Measurements from ENCODE around the gene CHD1L.

CHD1L gene

DNA sequence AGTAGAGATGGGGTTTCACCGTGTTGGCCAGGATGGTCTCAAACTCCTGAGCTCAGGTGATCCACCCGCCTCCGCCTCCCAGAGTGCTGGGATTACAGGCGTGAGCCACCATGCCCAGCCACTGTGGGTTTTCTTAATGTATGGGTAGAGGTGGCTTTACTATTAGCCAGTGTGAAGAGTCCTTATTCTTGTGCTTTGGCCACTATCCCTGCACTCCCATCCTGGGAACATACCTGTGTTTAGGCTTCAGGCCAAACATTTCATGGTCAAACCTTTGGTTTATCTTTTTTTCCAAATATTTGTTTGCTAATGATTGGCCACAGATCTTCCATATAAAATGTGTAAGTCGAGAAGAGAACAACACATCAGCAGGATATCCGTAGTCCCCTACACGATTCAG lies 33.9 kb upstream of the CHD1L start:
- no peak for TF ChIP-seq FOXA1 (IDR thresholded peaks at IDR 0.05)
- TF ChIP-seq LEF1 (IDR thresholded peaks at IDR 0.05; ENCODE audit: borderline replicate concordance): no peak
- no peak for TF ChIP-seq CTBP1 (IDR thresholded peaks at IDR 0.05; ENCODE audit: borderline replicate concordance)
- TF ChIP-seq SUZ12 (IDR thresholded peaks at IDR 0.05): no peak
- TF ChIP-seq HDGF (IDR thresholded peaks at IDR 0.05; ENCODE audit: borderline replicate concordance): no peak
- no peak for TF ChIP-seq SP1 (IDR thresholded peaks at IDR 0.05)
- TF ChIP-seq PKNOX1 (IDR thresholded peaks at IDR 0.05): no peak
- no peak for TF ChIP-seq ZNF384 (IDR thresholded peaks at IDR 0.05)
- no peak for TF ChIP-seq TARDBP (IDR thresholded peaks at IDR 0.05)
- TF ChIP-seq L3MBTL2 (conservative IDR thresholded peaks at IDR 0.05): no peak
- TF ChIP-seq ELF4 (IDR thresholded peaks at IDR 0.05): no peak
- no peak for TF ChIP-seq BHLHE40 (IDR thresholded peaks at IDR 0.05; ENCODE audit: borderline replicate concordance)
- TF ChIP-seq FOXM1 (IDR thresholded peaks at IDR 0.05; ENCODE audit: borderline replicate concordance): no peak
- TF ChIP-seq ARNT (IDR thresholded peaks at IDR 0.05): no peak
- no peak for TF ChIP-seq NFRKB (IDR thresholded peaks at IDR 0.05)
- no peak for TF ChIP-seq FOXK2 (IDR thresholded peaks at IDR 0.05)

GRCh38 chr1:147209825-147210821 lies 32.4 kb upstream of the CHD1L start:
- POLR2A ChIA-PET: no interaction called here
- CTCF ChIA-PET: no interaction called here
- DNase-seq (ENCODE audit: extremely low spot score): no peak
- no peak for TF ChIP-seq TARDBP (IDR thresholded peaks at IDR 0.05)
- no peak for TF ChIP-seq NFRKB (IDR thresholded peaks at IDR 0.05)
- no peak for TF ChIP-seq FOXM1 (IDR thresholded peaks at IDR 0.05; ENCODE audit: borderline replicate concordance)
- TF ChIP-seq FOXK2 (IDR thresholded peaks at IDR 0.05): no peak
- no peak for TF ChIP-seq ZNF384 (IDR thresholded peaks at IDR 0.05)
- TF ChIP-seq ARNT (IDR thresholded peaks at IDR 0.05): no peak
- TF ChIP-seq BHLHE40 (IDR thresholded peaks at IDR 0.05; ENCODE audit: borderline replicate concordance): no peak
- no peak for TF ChIP-seq L3MBTL2 (conservative IDR thresholded peaks at IDR 0.05)
- no peak for TF ChIP-seq CTBP1 (IDR thresholded peaks at IDR 0.05; ENCODE audit: borderline replicate concordance)
- no peak for TF ChIP-seq FOXA1 (IDR thresholded peaks at IDR 0.05)
- no peak for TF ChIP-seq SP1 (IDR thresholded peaks at IDR 0.05)
- no peak for TF ChIP-seq HDGF (IDR thresholded peaks at IDR 0.05; ENCODE audit: borderline replicate concordance)
- no peak for TF ChIP-seq PKNOX1 (IDR thresholded peaks at IDR 0.05)
- no peak for TF ChIP-seq ELF4 (IDR thresholded peaks at IDR 0.05)
- no peak for TF ChIP-seq SUZ12 (IDR thresholded peaks at IDR 0.05)
- no peak for TF ChIP-seq LEF1 (IDR thresholded peaks at IDR 0.05; ENCODE audit: borderline replicate concordance)

More for the DNA sequence above, 33.9 kb upstream of the CHD1L start:
- DNase-seq (ENCODE audit: extremely low spot score): no peak
- POLR2A ChIA-PET: no interaction called here
- CTCF ChIA-PET: no interaction called here

- POLR2A ChIA-PET: no interaction called here
- CTCF ChIA-PET: no interaction called here
- DNase-seq (ENCODE audit: extremely low spot score): no peak
- TF ChIP-seq ELF4 (IDR thresholded peaks at IDR 0.05): no peak
- no peak for TF ChIP-seq ARNT (IDR thresholded peaks at IDR 0.05)
- TF ChIP-seq BHLHE40 (IDR thresholded peaks at IDR 0.05; ENCODE audit: borderline replicate concordance): no peak
- TF ChIP-seq ZNF384 (IDR thresholded peaks at IDR 0.05): no peak
- TF ChIP-seq TARDBP (IDR thresholded peaks at IDR 0.05): no peak
- no peak for TF ChIP-seq SP1 (IDR thresholded peaks at IDR 0.05)
- TF ChIP-seq FOXM1 (IDR thresholded peaks at IDR 0.05; ENCODE audit: borderline replicate concordance): no peak
- no peak for TF ChIP-seq LEF1 (IDR thresholded peaks at IDR 0.05; ENCODE audit: borderline replicate concordance)
- no peak for TF ChIP-seq L3MBTL2 (conservative IDR thresholded peaks at IDR 0.05)
- TF ChIP-seq FOXK2 (IDR thresholded peaks at IDR 0.05): no peak
- TF ChIP-seq FOXA1 (IDR thresholded peaks at IDR 0.05): no peak
- no peak for TF ChIP-seq PKNOX1 (IDR thresholded peaks at IDR 0.05)
- no peak for TF ChIP-seq CTBP1 (IDR thresholded peaks at IDR 0.05; ENCODE audit: borderline replicate concordance)
- no peak for TF ChIP-seq NFRKB (IDR thresholded peaks at IDR 0.05)
- TF ChIP-seq HDGF (IDR thresholded peaks at IDR 0.05; ENCODE audit: borderline replicate concordance): no peak
These were observed 31.5 kb upstream of the CHD1L start for GRCh38 chr1:147210987-147211386.

GRCh38 chr1:147211577-147211976 lies 30.9 kb upstream of the CHD1L start:
- DNase-seq (ENCODE audit: extremely low spot score): no peak
- ChIA-PET POLR2A (interaction anchor here (0.8 kb wide), 1 partner anchor 31 kb away, joined by 3 read pairs; the partner anchor contains the start of gene CHD1L), CTCF (no interaction called here)
- no peak for TF ChIP-seq SP1 (IDR thresholded peaks at IDR 0.05)
- TF ChIP-seq PKNOX1 (IDR thresholded peaks at IDR 0.05): no peak
- TF ChIP-seq ELF4 (IDR thresholded peaks at IDR 0.05): no peak
- TF ChIP-seq SUZ12 (IDR thresholded peaks at IDR 0.05): no peak
- no peak for TF ChIP-seq LEF1 (IDR thresholded peaks at IDR 0.05; ENCODE audit: borderline replicate concordance)
- TF ChIP-seq NFRKB (IDR thresholded peaks at IDR 0.05): no peak
- no peak for TF ChIP-seq L3MBTL2 (conservative IDR thresholded peaks at IDR 0.05)
- no peak for TF ChIP-seq BHLHE40 (IDR thresholded peaks at IDR 0.05; ENCODE audit: borderline replicate concordance)
- TF ChIP-seq FOXA1 (IDR thresholded peaks at IDR 0.05): no peak
- no peak for TF ChIP-seq TARDBP (IDR thresholded peaks at IDR 0.05)
- TF ChIP-seq HDGF (IDR thresholded peaks at IDR 0.05; ENCODE audit: borderline replicate concordance): no peak

GRCh38 chr1:147213271-147213670 lies 29.2 kb upstream of the CHD1L start:
- no peak for TF ChIP-seq SUZ12 (IDR thresholded peaks at IDR 0.05)
- no peak for TF ChIP-seq FOXK2 (IDR thresholded peaks at IDR 0.05)
- TF ChIP-seq BHLHE40 (IDR thresholded peaks at IDR 0.05; ENCODE audit: borderline replicate concordance): no peak
- TF ChIP-seq ARNT (IDR thresholded peaks at IDR 0.05): no peak
- TF ChIP-seq CTBP1 (IDR thresholded peaks at IDR 0.05; ENCODE audit: borderline replicate concordance): no peak
- TF ChIP-seq PKNOX1 (IDR thresholded peaks at IDR 0.05): no peak
- no peak for TF ChIP-seq FOXM1 (IDR thresholded peaks at IDR 0.05; ENCODE audit: borderline replicate concordance)
- no peak for TF ChIP-seq L3MBTL2 (conservative IDR thresholded peaks at IDR 0.05)
- no peak for TF ChIP-seq ZNF384 (IDR thresholded peaks at IDR 0.05)
- TF ChIP-seq SP1 (IDR thresholded peaks at IDR 0.05): no peak
- TF ChIP-seq NFRKB (IDR thresholded peaks at IDR 0.05): no peak
- no peak for TF ChIP-seq LEF1 (IDR thresholded peaks at IDR 0.05; ENCODE audit: borderline replicate concordance)
- TF ChIP-seq HDGF (IDR thresholded peaks at IDR 0.05; ENCODE audit: borderline replicate concordance): no peak
- TF ChIP-seq FOXA1 (IDR thresholded peaks at IDR 0.05): no peak
- TF ChIP-seq ELF4 (IDR thresholded peaks at IDR 0.05): no peak
- no peak for TF ChIP-seq TARDBP (IDR thresholded peaks at IDR 0.05)
- ChIA-PET CTCF (no interaction called here), POLR2A (no interaction called here)
- no peak for DNase-seq (ENCODE audit: extremely low spot score)

Data from HEK293T (cell line).